ENCODE measurements around the gene PLCB1. TPM values are rescaled to one million over a fixed set of nuclear protein-coding genes. Genes with fewer than 3 reads are reported as not detected.

The PLCB1 gene
- total and polyA plus RNA-seq, 7 donors = 1.5 to 10.7 (median 4.2) TPM

DNA sequence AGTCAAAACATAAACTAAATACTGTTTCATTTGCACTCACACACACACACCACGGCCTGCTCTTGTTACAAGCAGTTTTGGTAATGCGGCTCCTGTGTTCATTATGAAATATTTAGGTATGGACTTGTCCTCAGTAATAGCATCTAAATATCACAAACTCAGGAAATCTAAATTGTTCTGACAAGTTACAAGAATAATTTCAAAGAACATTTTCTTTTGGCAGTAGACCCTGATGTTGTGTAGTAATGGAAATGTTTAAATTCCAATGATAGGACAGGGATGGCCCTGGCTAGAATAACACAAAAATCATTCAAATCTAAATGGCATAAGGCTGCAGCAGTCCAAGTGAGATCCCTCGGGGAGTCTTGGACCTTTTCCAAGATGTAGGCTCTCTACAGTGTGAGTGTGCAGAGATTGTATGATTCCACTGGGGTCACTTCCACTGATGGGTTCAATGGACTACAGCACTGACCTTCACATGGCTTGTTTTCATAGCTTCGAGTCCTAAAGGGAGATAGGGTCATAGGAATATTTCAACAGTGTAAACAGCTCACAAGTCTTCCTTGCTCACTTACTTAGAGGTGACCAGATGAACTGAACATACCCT, 726.2 kb downstream of the PLCB1 start:
- Histone ChIP-seq H3K4me3 (no peak overlapping the region), H3K27me3 (ENCODE audit: insufficient read depth in 3 of 3, low read length in 2 of 3) (no peaks in the 10 kb centered on the region), H3K9me3 (no peaks in the 10 kb centered on the region), H3K36me3 (ENCODE audit: insufficient read depth in 1 of 2, low read depth in 1 of 2) (no peaks in the 10 kb centered on the region), H3K4me1 (peaks cover 8% of the 10 kb centered on the region), H3K27ac (no peak overlapping the region)
- TF ChIP-seq, protein P1, sequence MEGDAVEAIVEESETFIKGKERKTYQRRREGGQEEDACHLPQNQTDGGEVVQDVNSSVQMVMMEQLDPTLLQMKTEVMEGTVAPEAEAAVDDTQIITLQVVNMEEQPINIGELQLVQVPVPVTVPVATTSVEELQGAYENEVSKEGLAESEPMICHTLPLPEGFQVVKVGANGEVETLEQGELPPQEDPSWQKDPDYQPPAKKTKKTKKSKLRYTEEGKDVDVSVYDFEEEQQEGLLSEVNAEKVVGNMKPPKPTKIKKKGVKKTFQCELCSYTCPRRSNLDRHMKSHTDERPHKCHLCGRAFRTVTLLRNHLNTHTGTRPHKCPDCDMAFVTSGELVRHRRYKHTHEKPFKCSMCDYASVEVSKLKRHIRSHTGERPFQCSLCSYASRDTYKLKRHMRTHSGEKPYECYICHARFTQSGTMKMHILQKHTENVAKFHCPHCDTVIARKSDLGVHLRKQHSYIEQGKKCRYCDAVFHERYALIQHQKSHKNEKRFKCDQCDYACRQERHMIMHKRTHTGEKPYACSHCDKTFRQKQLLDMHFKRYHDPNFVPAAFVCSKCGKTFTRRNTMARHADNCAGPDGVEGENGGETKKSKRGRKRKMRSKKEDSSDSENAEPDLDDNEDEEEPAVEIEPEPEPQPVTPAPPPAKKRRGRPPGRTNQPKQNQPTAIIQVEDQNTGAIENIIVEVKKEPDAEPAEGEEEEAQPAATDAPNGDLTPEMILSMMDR (IDR thresholded peaks at IDR 0.05) = no peak
- 61 to 65% (median 61%) methylated on average over 4 of the region's 4 CpGs for WGBS, 3 donors
- intact Hi-C loops (cut with DNase I) = no loop called here
- DNase-seq (no peak), ATAC-seq (no peak)

DNA sequence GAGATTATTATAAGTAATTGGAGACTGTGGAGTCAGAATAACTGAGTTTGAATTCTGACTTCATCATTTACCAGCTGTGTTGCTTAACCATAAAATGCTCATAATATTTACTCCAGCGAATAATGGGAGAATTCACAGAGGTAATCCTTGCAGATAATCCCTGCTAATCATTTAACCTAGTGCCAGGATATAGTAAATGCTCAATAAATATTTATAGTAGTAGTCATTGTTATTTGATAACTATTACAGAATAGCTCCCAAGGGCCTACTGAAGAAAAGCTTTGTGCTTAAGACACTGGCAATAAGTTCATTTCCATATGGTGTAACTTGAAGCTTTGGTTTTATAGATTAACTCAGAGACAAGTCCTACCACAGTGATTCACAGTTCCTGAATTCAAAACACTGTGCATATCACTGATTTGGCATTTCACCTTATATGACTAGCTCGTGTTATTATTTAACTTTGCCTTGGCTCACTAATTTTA, 728.0 kb downstream of the PLCB1 start:
- Histone ChIP-seq H3K4me1 (no peaks in the 10 kb centered on the region), H3K27ac (no peak overlapping the region), H3K9me3 (no peaks in the 10 kb centered on the region), H3K27me3 (ENCODE audit: insufficient read depth in 3 of 3, low read length in 2 of 3) (no peaks in the 10 kb centered on the region), H3K36me3 (ENCODE audit: insufficient read depth in 1 of 2, low read depth in 1 of 2) (no peaks in the 10 kb centered on the region), H3K4me3 (no peak overlapping the region)
- ATAC-seq (no peak), DNase-seq (no peak)
- TF ChIP-seq, protein P1 (IDR thresholded peaks at IDR 0.05) = no peak
- WGBS, 3 donors = 46 to 66% (median 47%) methylated on average over 2 of the region's 2 CpGs
- intact Hi-C loops (cut with DNase I) = no loop called here

DNA sequence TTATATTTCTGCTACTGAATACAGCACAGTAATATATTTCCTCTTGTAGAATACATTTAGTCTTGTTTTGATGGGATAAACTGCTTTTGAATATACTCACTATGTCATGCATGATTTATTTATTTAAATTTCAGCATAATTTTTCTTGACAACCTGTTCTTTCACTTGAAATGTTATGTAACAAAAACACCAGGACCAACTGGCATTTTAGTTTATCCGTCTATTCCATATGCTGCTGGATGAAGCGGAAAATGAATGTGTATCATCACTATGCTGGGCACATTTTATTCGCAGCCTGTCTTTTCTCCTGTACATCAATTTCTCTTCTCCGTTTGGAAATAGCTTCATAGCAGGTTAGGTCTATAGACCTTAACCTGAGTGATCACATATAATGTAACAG, 730.0 kb downstream of the PLCB1 start:
- Histone ChIP-seq H3K27ac (no peak overlapping the region), H3K36me3 (ENCODE audit: insufficient read depth in 1 of 2, low read depth in 1 of 2) (no peaks in the 10 kb centered on the region), H3K27me3 (ENCODE audit: insufficient read depth in 3 of 3, low read length in 2 of 3) (no peaks in the 10 kb centered on the region), H3K4me1 (no peaks in the 10 kb centered on the region), H3K9me3 (no peaks in the 10 kb centered on the region), H3K4me3 (no peak overlapping the region)
- WGBS, 3 donors = 94 to 97% (median 96%) methylated on average over 4 of the region's 4 CpGs
- ATAC-seq (no peak), DNase-seq (no peak)
- TF ChIP-seq, protein P1 (IDR thresholded peaks at IDR 0.05) = no peak
- intact Hi-C loops (cut with DNase I) = no loop called here

DNA sequence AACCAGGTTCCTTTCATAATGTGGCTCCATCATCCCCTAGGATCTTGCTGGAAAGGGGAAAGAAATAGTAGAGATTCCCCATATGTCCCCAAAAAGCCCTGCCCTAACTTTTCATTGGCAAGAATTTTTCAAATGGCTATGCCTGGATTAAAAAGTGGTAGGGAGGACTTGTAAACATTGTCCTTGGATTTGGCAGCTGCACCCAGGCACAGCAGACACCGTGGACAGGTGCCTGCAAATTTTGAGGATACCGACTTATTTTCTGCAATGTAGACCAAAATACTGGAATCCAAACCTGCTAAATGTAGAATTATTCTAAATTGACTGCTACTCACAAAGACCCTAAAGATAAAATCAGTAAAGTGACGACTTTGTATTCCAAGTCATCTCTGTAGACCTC, 733.6 kb downstream of the PLCB1 start:
- TF ChIP-seq, protein P1 (IDR thresholded peaks at IDR 0.05) = no peak
- ATAC-seq (no peak), DNase-seq (no peak)
- 70 to 82% (median 79%) methylated on average over 3 of the region's 3 CpGs for WGBS, 3 donors
- H3K27me3 ChIP-seq (ENCODE audit: insufficient read depth in 3 of 3, low read length in 2 of 3) = no peaks in the 10 kb centered on the region
- intact Hi-C loops (cut with DNase I) = no loop called here
- no peaks in the 10 kb centered on the region for H3K4me1 ChIP-seq
- H3K4me3 ChIP-seq = no peak overlapping the region
- H3K9me3 ChIP-seq = no peaks in the 10 kb centered on the region
- no peak overlapping the region for H3K27ac ChIP-seq
- no peaks in the 10 kb centered on the region for H3K36me3 ChIP-seq (ENCODE audit: insufficient read depth in 1 of 2, low read depth in 1 of 2)
